Endothelial cell of umbilical vein (primary cell): Measurements from ENCODE around the gene SLC15A1. TPM values are rescaled to one million over a fixed set of nuclear protein-coding genes. Genes with fewer than 3 reads are reported as not detected.

Source experiments
- BruUV-seq: library from RNA; stranded (reverse); fragments of 400-500 nt; replicated peaks from 2 replicates; lab custom pipeline; 2021; lab: Mats Ljungman, UMichigan
- CTCF ChIA-PET: fragments of 300-600, 350-600 bp; sonication (Branson Sonifier 250); formaldehyde crosslinking; loops from one replicate; lab custom pipeline; 2021; ENCODE audit warnings: antibody characterized with exemption, inconsistent platforms; lab: Charles Lee
- POLR2A ChIA-PET: fragments of 300-600, 350-600 bp; sonication (Branson Sonifier 250); formaldehyde crosslinking; loops from one replicate; lab custom pipeline; 2021; ENCODE audit warnings: antibody characterized with exemption, inconsistent platforms; lab: Charles Lee
- DNase-seq: peaks from one replicate; pipeline ENCODE4 v3.0.0-alpha.2; 2011; ENCODE audit warnings: low read depth, low spot score
- FAIRE-seq: peaks from 2 replicates; lab custom pipeline; 2011; peaks lifted over from hg19 to GRCh38; lab: Jason Lieb, UNC
- H2AFZ ChIP-seq: 2 replicates; pipeline ENCODE4 v1.6.0; 2012; ENCODE audit warnings: low read depth, low read length, control low read depth, inconsistent platforms
- H3K27ac ChIP-seq: 2 replicates; pipeline ENCODE4 v1.5.1; 2011; ENCODE audit warnings: low read depth, mild to moderate bottlenecking, control low read depth, low read length, moderate library complexity; ENCODE audit not compliant: insufficient read depth
- H3K27me3 ChIP-seq, 2 experiments: 2 replicates each; pipeline versions ENCODE4 v1.6.0 to v1.6.1; 2011; ENCODE audit warnings: low read length in 2 of 2, mixed read lengths in 1 of 2; ENCODE audit not compliant: control insufficient read depth in 2 of 2, insufficient read depth in 2 of 2
- H3K36me3 ChIP-seq, 2 experiments: 2 replicates in 1 of 2; 3 replicates in 1 of 2; pipeline ENCODE4 v1.5.1; 2011; ENCODE audit warnings: low read length in 2 of 2, mild to moderate bottlenecking in 1 of 2, moderate library complexity in 1 of 2; ENCODE audit not compliant: control insufficient read depth in 2 of 2, insufficient read depth in 2 of 2; ENCODE audit errors: extremely low read depth in 1 of 2
- H3K4me1 ChIP-seq: 3 replicates; pipeline ENCODE4 v1.5.1; 2011; ENCODE audit warnings: mild to moderate bottlenecking, low read length; ENCODE audit not compliant: control insufficient read depth, insufficient read depth; ENCODE audit errors: extremely low read depth
- H3K4me2 ChIP-seq: 2 replicates; pipeline ENCODE4 v1.6.1; 2011; ENCODE audit warnings: low read length, control low read depth, mixed read lengths; ENCODE audit not compliant: insufficient read depth
- H3K4me3 ChIP-seq, 3 experiments: fragments of 200-600 bp in 1 of 3; sonication (generic), shearing (Covaris generic) in 1 of 3; replicated peaks in 1 of 3; 2 replicates each; pipeline ENCODE4 v1.5.1; 2011 to 2016; ENCODE audit warnings: control low read depth in 3 of 3, low read length in 3 of 3, mild to moderate bottlenecking in 2 of 3, inconsistent platforms in 1 of 3, low read depth in 1 of 3, moderate library complexity in 1 of 3; ENCODE audit not compliant: insufficient read depth in 1 of 3
- H3K79me2 ChIP-seq: 2 replicates; pipeline ENCODE4 v1.6.0; 2012; ENCODE audit warnings: low read length, inconsistent platforms; ENCODE audit not compliant: control insufficient read depth, insufficient read depth
- H3K9ac ChIP-seq: replicated peaks from 2 replicates; pipeline ENCODE3; 2011; ENCODE audit warnings: low read length, control low read depth; ENCODE audit not compliant: insufficient read depth; ENCODE audit errors: extremely low read depth
- H3K9me1 ChIP-seq: replicated peaks from 3 replicates; pipeline ENCODE4 v1.6.0; 2011; ENCODE audit warnings: mild to moderate bottlenecking, low read length; ENCODE audit not compliant: control insufficient read depth, insufficient read depth; ENCODE audit errors: extremely low read depth
- H3K9me3 ChIP-seq: replicated peaks from 2 replicates; pipeline ENCODE4 v1.5.1; 2012; ENCODE audit warnings: low read length, inconsistent platforms; ENCODE audit not compliant: control insufficient read depth, insufficient read depth
- H4K20me1 ChIP-seq: replicated peaks from 2 replicates; pipeline ENCODE3; 2011; ENCODE audit warnings: mild to moderate bottlenecking, low read length; ENCODE audit not compliant: control insufficient read depth, insufficient read depth; ENCODE audit errors: extremely low read depth
- EZH2 ChIP-seq: IDR thresholded peaks from 2 replicates; pipeline ENCODE4 v1.6.1; 2012; ENCODE audit warnings: borderline replicate concordance, low read depth, mild to moderate bottlenecking, moderate library complexity, low read length, inconsistent platforms; ENCODE audit not compliant: severe bottlenecking
- FOS ChIP-seq: IDR thresholded peaks from 2 replicates; pipeline ENCODE4 v1.6.1; 2011; ENCODE audit warnings: mild to moderate bottlenecking, low read length, moderate library complexity, borderline replicate concordance; ENCODE audit not compliant: insufficient read depth
- GATA2 ChIP-seq: IDR thresholded peaks from 2 replicates; pipeline ENCODE4 v1.7.0; 2011; ENCODE audit warnings: low read depth, mild to moderate bottlenecking, moderate library complexity, mixed read lengths, low read length; ENCODE audit not compliant: insufficient read length, insufficient read depth
- JUN ChIP-seq: IDR thresholded peaks from 2 replicates; pipeline ENCODE4 v1.6.1; 2011; ENCODE audit warnings: borderline replicate concordance, low read depth; ENCODE audit not compliant: insufficient read length, insufficient read depth
- MYC ChIP-seq: IDR thresholded peaks from one replicate; pipeline ENCODE4 v1.6.1; 2011; ENCODE audit warnings: mild to moderate bottlenecking, low read depth, low read length
- POLR2A ChIP-seq: IDR thresholded peaks from 2 replicates; pipeline ENCODE4 v1.6.1; 2012; ENCODE audit warnings: low read depth, mild to moderate bottlenecking, control low read depth, low read length
- POLR2AphosphoS5 ChIP-seq: IDR thresholded peaks from 2 replicates; pipeline ENCODE4 v1.6.1; 2012; ENCODE audit warnings: low read depth, mild to moderate bottlenecking, control low read depth, low read length, moderate library complexity; ENCODE audit not compliant: insufficient read depth
- dilution Hi-C: fragments of 300-500 bp; cut with MboI; formaldehyde crosslinking; loops from one replicate; pipeline ENCODE4 v1.15.0; 2019; ENCODE audit warnings: low sequenced_read_pairs; ENCODE audit not compliant: extremely low pct_ligation_motif_present
- intact Hi-C: fragments of 100-400 bp; cut with micrococcal nuclease; formaldehyde crosslinking; loops from one replicate; pipeline ENCODE4 v1.10.0; 2022
- polyA plus RNA-seq, 4 experiments: library from polyadenylated mRNA; depleted of rRNA in 3 of 4; stranded (reverse) in 3 of 4; unstranded in 1 of 4; fragments of >200 nt; gene quantifications; 2 replicates each; pipeline versions ENCODE4 v1.2.1 to v1.2.3, GENCODE V29; 2011 to 2012; ENCODE audit warnings: missing spikeins in 1 of 4
- total RNA-seq: library from RNA; stranded (reverse); gene quantifications from 2 replicates; pipeline ENCODE4 v1.2.3, GENCODE V29; 2021
- TF ChIP-seq, protein P1 (sequence below): IDR thresholded peaks from 2 replicates; pipeline ENCODE4 v1.6.1; 2011; ENCODE audit not compliant: insufficient read depth, insufficient read length
- TF ChIP-seq, protein P2 (sequence below), 2 donors: IDR thresholded peaks; 1 replicate in 1 of 2; 2 replicates in 1 of 2; pipeline ENCODE4 v1.5.1; 2011; ENCODE audit warnings: low read length in 2 of 2, mild to moderate bottlenecking in 2 of 2, moderate library complexity in 2 of 2, control low read depth in 1 of 2, inconsistent platforms in 1 of 2, low read depth in 1 of 2; ENCODE audit not compliant: insufficient read depth in 1 of 2; ENCODE audit errors: extremely low read depth in 1 of 2

Gene SLC15A1
- total and polyA plus RNA-seq, 2 donors (not counting 3 experiments of a cell fraction or from before 2014, with no cell fraction given): not detected

DNA sequence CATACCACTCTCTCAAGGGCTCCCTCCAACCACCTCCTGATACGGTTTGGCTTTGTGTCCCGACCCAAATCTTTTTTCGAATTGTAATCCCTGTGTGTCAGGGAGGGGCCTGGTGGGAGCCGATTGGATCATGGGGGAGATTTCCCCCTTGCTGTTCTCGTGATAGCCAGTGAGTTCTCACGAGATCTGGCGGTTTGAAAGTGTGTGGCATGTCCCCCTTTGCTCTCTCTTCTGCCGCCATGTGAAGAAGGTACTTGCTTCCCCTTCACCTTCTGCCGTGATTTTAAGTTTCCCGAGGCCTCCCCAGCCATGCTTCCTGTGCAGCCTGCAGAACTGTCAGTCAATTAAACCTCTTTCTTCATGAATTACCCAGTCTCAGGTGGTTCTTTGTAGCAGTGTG, 34.7 kb upstream of the SLC15A1 start:
- ChIA-PET POLR2A (no interaction called here), CTCF (no interaction called here)
- no peaks in the 10 kb centered on the region for H3K9me1 ChIP-seq
- no peaks in the 10 kb centered on the region for H3K9me3 ChIP-seq
- H2AFZ ChIP-seq: no peak overlapping the region
- H3K36me3 ChIP-seq: no peaks in the 10 kb centered on the region
- DNase-seq (no peak), FAIRE-seq (no peak)
- no peaks in the 10 kb centered on the region for H4K20me1 ChIP-seq
- peaks cover 8 to 9% of the 10 kb centered on the region in 2 experiments for H3K27me3 ChIP-seq
- H3K4me3 ChIP-seq: no peak overlapping the region
- no peaks in the 10 kb centered on the region for H3K79me2 ChIP-seq
- intact Hi-C loops: no loop called here
- dilution Hi-C loops: no loop called here
- BruUV-seq: no TSS peak
- no peak overlapping the region for H3K4me2 ChIP-seq
- H3K9ac ChIP-seq: no peak overlapping the region
- no peak overlapping the region for H3K27ac ChIP-seq
- no peaks in the 10 kb centered on the region for H3K4me1 ChIP-seq
- no peak for TF ChIP-seq MYC
- TF ChIP-seq, protein P1, sequence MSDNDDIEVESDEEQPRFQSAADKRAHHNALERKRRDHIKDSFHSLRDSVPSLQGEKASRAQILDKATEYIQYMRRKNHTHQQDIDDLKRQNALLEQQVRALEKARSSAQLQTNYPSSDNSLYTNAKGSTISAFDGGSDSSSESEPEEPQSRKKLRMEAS: no peak
- no peak for TF ChIP-seq POLR2AphosphoS5
- TF ChIP-seq EZH2: no peak
- TF ChIP-seq FOS: no peak
- TF ChIP-seq POLR2A: no peak
- TF ChIP-seq, protein P2, sequence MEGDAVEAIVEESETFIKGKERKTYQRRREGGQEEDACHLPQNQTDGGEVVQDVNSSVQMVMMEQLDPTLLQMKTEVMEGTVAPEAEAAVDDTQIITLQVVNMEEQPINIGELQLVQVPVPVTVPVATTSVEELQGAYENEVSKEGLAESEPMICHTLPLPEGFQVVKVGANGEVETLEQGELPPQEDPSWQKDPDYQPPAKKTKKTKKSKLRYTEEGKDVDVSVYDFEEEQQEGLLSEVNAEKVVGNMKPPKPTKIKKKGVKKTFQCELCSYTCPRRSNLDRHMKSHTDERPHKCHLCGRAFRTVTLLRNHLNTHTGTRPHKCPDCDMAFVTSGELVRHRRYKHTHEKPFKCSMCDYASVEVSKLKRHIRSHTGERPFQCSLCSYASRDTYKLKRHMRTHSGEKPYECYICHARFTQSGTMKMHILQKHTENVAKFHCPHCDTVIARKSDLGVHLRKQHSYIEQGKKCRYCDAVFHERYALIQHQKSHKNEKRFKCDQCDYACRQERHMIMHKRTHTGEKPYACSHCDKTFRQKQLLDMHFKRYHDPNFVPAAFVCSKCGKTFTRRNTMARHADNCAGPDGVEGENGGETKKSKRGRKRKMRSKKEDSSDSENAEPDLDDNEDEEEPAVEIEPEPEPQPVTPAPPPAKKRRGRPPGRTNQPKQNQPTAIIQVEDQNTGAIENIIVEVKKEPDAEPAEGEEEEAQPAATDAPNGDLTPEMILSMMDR (IDR thresholded peaks at IDR 0.05; ENCODE audit: extremely low read depth in 1 of 2, insufficient read depth in 1 of 2, low read depth in 1 of 2, low read length in 2 of 2): no peak
- no peak for TF ChIP-seq JUN
- no peak for TF ChIP-seq GATA2
